GM23338 (cell line): ENCODE measurements around the gene RARRES2. TPM values are rescaled to one million over a fixed set of nuclear protein-coding genes. Genes with fewer than 3 reads are reported as not detected.

Experiments
- ATAC-seq: fragments of 200-7000 bp; cut with Tn5 transposase; 3 replicates; pipeline ENCODE4 v1.9.1; 2020
- DNase-seq: peaks from one replicate; pipeline ENCODE4 v3.0.0-alpha.2; 2015; ENCODE audit warnings: low spot score
- H2AFZ ChIP-seq: fragments of 200-600 bp; sonication (generic); 2 replicates; pipeline ENCODE4 v1.8.0; 2016; ENCODE audit warnings: antibody characterized with exemption, mild to moderate bottlenecking, moderate library complexity
- H3F3A ChIP-seq: fragments of 200-600 bp; sonication (generic); replicated peaks from 2 replicates; pipeline ENCODE4 v1.8.0; 2017; ENCODE audit warnings: antibody characterized with exemption, mixed run types, low read depth
- H3K27ac ChIP-seq: fragments of 200-600 bp; sonication (generic); 2 replicates; pipeline ENCODE4 v1.6.1; 2016; ENCODE audit warnings: low read depth
- H3K27me3 ChIP-seq: fragments of 200-600 bp; sonication (generic); 2 replicates; pipeline ENCODE4 v1.8.0; 2016; ENCODE audit warnings: mild to moderate bottlenecking, mixed run types, moderate library complexity; ENCODE audit not compliant: insufficient read depth
- H3K36me3 ChIP-seq: fragments of 200-600 bp; sonication (generic); 2 replicates; pipeline ENCODE4 v1.8.0; 2016; ENCODE audit warnings: mild to moderate bottlenecking; ENCODE audit not compliant: insufficient read depth
- H3K4me1 ChIP-seq: fragments of 200-600 bp; sonication (generic); 2 replicates; pipeline ENCODE4 v1.8.0; 2016; ENCODE audit warnings: mild to moderate bottlenecking, moderate library complexity; ENCODE audit not compliant: insufficient read depth
- H3K4me2 ChIP-seq: fragments of 200-600 bp; sonication (generic); 2 replicates; pipeline ENCODE4 v1.7.1; 2017; ENCODE audit warnings: mixed run types
- H3K4me3 ChIP-seq: fragments of 200-600 bp; sonication (generic); 2 replicates; pipeline ENCODE4 v1.6.1; 2016; ENCODE audit warnings: mixed run types
- H3K79me2 ChIP-seq: fragments of 200-600 bp; sonication (generic); replicated peaks from 2 replicates; pipeline ENCODE4 v1.8.0; 2017; ENCODE audit warnings: mild to moderate bottlenecking; ENCODE audit not compliant: insufficient read depth
- H3K9me2 ChIP-seq: fragments of 200-600 bp; sonication (generic); 2 replicates; pipeline ENCODE4 v1.8.0; 2017; ENCODE audit not compliant: insufficient read depth
- H4K20me1 ChIP-seq: fragments of 200-600 bp; sonication (generic); replicated peaks from 2 replicates; pipeline ENCODE4 v1.8.0; 2017; ENCODE audit warnings: mild to moderate bottlenecking; ENCODE audit not compliant: insufficient read depth
- H3K27ac Mint-ChIP-seq: 2 replicates; pipeline ENCODE4 v1.8.0; 2020; ENCODE audit warnings: inconsistent platforms, mild to moderate bottlenecking, moderate library complexity, mixed read lengths
- H3K27me3 Mint-ChIP-seq: 3 replicates; pipeline ENCODE4 v1.8.0; 2022; ENCODE audit warnings: low read depth, mild to moderate bottlenecking, moderate library complexity, mixed read lengths, inconsistent platforms; ENCODE audit not compliant: insufficient read depth, poor library complexity
- H3K36me3 Mint-ChIP-seq: 3 replicates; pipeline ENCODE4 v1.8.0; 2021; ENCODE audit warnings: low read depth, mild to moderate bottlenecking, inconsistent platforms, moderate library complexity, mixed read lengths
- H3K4me1 Mint-ChIP-seq: 3 replicates; pipeline ENCODE4 v1.8.0; 2020; ENCODE audit warnings: mild to moderate bottlenecking, inconsistent platforms, mixed read lengths
- H3K4me3 Mint-ChIP-seq: 3 replicates; pipeline ENCODE4 v1.8.0; 2021; ENCODE audit warnings: moderate library complexity, mild to moderate bottlenecking, inconsistent platforms, mixed read lengths
- H3K9me3 Mint-ChIP-seq: 3 replicates; pipeline ENCODE4 v1.8.0; 2020; ENCODE audit warnings: moderate library complexity, mild to moderate bottlenecking, inconsistent platforms, mixed read lengths
- CREB1 ChIP-seq: fragments of 250-450 bp; sonication (Bioruptor Pico); IDR thresholded peaks from 2 replicates; pipeline ENCODE4 v1.5.0; 2020; ENCODE audit warnings: low read depth, mild to moderate bottlenecking, moderate library complexity
- CTCF ChIP-seq, 2 experiments: fragments of 200-600 bp in 1 of 2; sonication (generic) in 1 of 2; conservative IDR thresholded peaks; 2 replicates each; pipeline versions ENCODE4 v1.5.1 to v1.6.1; 2016 to 2017; ENCODE audit warnings: antibody characterized with exemption in 2 of 2, low read depth in 2 of 2, mild to moderate bottlenecking in 2 of 2, moderate library complexity in 1 of 2
- EZH2 ChIP-seq: fragments of 200-600 bp; sonication (generic); IDR thresholded peaks from one replicate; pipeline ENCODE4 v1.8.0; 2017; ENCODE audit warnings: antibody characterized with exemption, mild to moderate bottlenecking, low read depth; ENCODE audit not compliant: unreplicated experiment
- EZH2phosphoT487 ChIP-seq: fragments of 200-600 bp; sonication (generic); IDR thresholded peaks from one replicate; pipeline ENCODE4 v1.8.1; 2018; ENCODE audit warnings: antibody characterized with exemption; ENCODE audit not compliant: unreplicated experiment
- JUNB ChIP-seq: IDR thresholded peaks from one replicate; pipeline ENCODE4 v1.6.1; 2016; ENCODE audit warnings: antibody characterized with exemption; ENCODE audit not compliant: unreplicated experiment
- NANOG ChIP-seq: IDR thresholded peaks from 2 replicates; pipeline ENCODE4 v1.6.1; 2016; ENCODE audit warnings: antibody characterized with exemption, borderline replicate concordance
- POLR2AphosphoS5 ChIP-seq: IDR thresholded peaks from 2 replicates; pipeline ENCODE4 v1.6.1; 2016; ENCODE audit warnings: antibody characterized with exemption, low read depth
- REST ChIP-seq: IDR thresholded peaks from one replicate; pipeline ENCODE4 v1.6.1; 2018; ENCODE audit warnings: antibody characterized with exemption; ENCODE audit not compliant: unreplicated experiment
- STAT1 ChIP-seq: IDR thresholded peaks from one replicate; pipeline ENCODE4 v1.6.1; 2016; ENCODE audit warnings: antibody characterized with exemption; ENCODE audit not compliant: unreplicated experiment
- ZNF114 ChIP-seq: fragments of 250-450 bp; sonication (Bioruptor Pico); IDR thresholded peaks from 2 replicates; pipeline ENCODE4 v1.5.0; 2020; ENCODE audit warnings: mild to moderate bottlenecking, moderate library complexity
- ZNF331 ChIP-seq: fragments of 250-450 bp; sonication (Bioruptor Pico); IDR thresholded peaks from 2 replicates; pipeline ENCODE4 v1.5.0; 2020; ENCODE audit warnings: low read depth, mild to moderate bottlenecking, moderate library complexity
- polyA plus RNA-seq: library from polyadenylated mRNA; unstranded; fragments of >200 nt; fragmentation: Nextera tagmentation; extraction: Ambion mirVana; gene quantifications from 2 replicates; pipeline ENCODE4 v1.2.1, GENCODE V29; 2016
- total RNA-seq: library from RNA; depleted of rRNA; stranded (reverse); fragments of >200 nt; shearing (Covaris generic); gene quantifications from 2 replicates; pipeline ENCODE4 v1.2.3, GENCODE V29; 2014
- TF ChIP-seq, protein P1 (sequence below): fragments of 250-450 bp; sonication (Bioruptor Pico); IDR thresholded peaks from 2 replicates; pipeline ENCODE4 v1.5.0; 2020; ENCODE audit warnings: mild to moderate bottlenecking, moderate library complexity
- TF ChIP-seq, protein P2 (sequence below): IDR thresholded peaks from 2 replicates; pipeline ENCODE4 v1.6.1; 2016; ENCODE audit warnings: antibody characterized with exemption

Gene RARRES2
- total and polyA plus RNA-seq, 2 experiments from 2014 or later, result 169 to 314 TPM

DNA sequence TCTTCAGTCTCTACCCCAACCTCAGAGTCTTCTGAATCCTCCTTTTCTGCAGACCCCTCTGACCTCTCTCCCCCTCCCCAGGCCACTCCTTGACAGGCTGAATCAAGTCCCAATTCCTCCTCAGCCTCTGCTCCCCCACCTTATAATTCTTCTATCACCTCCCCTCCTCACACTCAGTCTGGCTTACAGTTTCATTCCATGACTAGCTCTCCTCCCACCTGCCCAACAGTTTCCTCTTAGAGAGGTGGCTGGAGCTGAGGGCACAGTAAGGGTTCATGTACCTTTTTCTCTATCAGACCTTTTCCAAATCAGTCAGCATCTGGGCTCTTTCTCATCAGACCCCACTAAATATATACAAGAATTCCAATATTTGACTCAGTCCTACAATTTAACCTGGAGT lies 32.9 kb downstream of the RARRES2 start:
- H4K20me1 ChIP-seq, result no peaks in the 10 kb centered on the region
- no peaks in the 10 kb centered on the region for H3K9me2 ChIP-seq
- no peak for DNase-seq
- 0 out of 2 replicates have a peak, but pooled peaks cover 3% of the 10 kb centered on the region for H3K27me3 ChIP-seq
- Mint-ChIP-seq H3K36me3 (peaks cover 13% of the 10 kb centered on the region), H3K4me1 (peaks cover 16% of the 10 kb centered on the region), H3K27ac (no peak overlapping the region), H3K9me3 (peaks cover 21% of the 10 kb centered on the region), H3K27me3 (peaks cover 28% of the 10 kb centered on the region), H3K4me3 (no peak overlapping the region)
- no peaks in the 10 kb centered on the region for H3K79me2 ChIP-seq
- no peak for ATAC-seq
- H2AFZ ChIP-seq, result no peak overlapping the region
- TF ChIP-seq ZNF331 (no peak), EZH2 (no peak), EZH2phosphoT487 (no peak), JUNB (no peak), STAT1 (no peak), ZNF114 (CRISPR knock-in tag) (no peak), CREB1 (CRISPR knock-in tag) (no peak), CTCF (conservative IDR thresholded peaks at IDR 0.05; ENCODE audit: low read depth in 2 of 2) (no peak), REST (no peak), POLR2AphosphoS5 (no peak), NANOG (no peak)
- TF ChIP-seq, protein P1, sequence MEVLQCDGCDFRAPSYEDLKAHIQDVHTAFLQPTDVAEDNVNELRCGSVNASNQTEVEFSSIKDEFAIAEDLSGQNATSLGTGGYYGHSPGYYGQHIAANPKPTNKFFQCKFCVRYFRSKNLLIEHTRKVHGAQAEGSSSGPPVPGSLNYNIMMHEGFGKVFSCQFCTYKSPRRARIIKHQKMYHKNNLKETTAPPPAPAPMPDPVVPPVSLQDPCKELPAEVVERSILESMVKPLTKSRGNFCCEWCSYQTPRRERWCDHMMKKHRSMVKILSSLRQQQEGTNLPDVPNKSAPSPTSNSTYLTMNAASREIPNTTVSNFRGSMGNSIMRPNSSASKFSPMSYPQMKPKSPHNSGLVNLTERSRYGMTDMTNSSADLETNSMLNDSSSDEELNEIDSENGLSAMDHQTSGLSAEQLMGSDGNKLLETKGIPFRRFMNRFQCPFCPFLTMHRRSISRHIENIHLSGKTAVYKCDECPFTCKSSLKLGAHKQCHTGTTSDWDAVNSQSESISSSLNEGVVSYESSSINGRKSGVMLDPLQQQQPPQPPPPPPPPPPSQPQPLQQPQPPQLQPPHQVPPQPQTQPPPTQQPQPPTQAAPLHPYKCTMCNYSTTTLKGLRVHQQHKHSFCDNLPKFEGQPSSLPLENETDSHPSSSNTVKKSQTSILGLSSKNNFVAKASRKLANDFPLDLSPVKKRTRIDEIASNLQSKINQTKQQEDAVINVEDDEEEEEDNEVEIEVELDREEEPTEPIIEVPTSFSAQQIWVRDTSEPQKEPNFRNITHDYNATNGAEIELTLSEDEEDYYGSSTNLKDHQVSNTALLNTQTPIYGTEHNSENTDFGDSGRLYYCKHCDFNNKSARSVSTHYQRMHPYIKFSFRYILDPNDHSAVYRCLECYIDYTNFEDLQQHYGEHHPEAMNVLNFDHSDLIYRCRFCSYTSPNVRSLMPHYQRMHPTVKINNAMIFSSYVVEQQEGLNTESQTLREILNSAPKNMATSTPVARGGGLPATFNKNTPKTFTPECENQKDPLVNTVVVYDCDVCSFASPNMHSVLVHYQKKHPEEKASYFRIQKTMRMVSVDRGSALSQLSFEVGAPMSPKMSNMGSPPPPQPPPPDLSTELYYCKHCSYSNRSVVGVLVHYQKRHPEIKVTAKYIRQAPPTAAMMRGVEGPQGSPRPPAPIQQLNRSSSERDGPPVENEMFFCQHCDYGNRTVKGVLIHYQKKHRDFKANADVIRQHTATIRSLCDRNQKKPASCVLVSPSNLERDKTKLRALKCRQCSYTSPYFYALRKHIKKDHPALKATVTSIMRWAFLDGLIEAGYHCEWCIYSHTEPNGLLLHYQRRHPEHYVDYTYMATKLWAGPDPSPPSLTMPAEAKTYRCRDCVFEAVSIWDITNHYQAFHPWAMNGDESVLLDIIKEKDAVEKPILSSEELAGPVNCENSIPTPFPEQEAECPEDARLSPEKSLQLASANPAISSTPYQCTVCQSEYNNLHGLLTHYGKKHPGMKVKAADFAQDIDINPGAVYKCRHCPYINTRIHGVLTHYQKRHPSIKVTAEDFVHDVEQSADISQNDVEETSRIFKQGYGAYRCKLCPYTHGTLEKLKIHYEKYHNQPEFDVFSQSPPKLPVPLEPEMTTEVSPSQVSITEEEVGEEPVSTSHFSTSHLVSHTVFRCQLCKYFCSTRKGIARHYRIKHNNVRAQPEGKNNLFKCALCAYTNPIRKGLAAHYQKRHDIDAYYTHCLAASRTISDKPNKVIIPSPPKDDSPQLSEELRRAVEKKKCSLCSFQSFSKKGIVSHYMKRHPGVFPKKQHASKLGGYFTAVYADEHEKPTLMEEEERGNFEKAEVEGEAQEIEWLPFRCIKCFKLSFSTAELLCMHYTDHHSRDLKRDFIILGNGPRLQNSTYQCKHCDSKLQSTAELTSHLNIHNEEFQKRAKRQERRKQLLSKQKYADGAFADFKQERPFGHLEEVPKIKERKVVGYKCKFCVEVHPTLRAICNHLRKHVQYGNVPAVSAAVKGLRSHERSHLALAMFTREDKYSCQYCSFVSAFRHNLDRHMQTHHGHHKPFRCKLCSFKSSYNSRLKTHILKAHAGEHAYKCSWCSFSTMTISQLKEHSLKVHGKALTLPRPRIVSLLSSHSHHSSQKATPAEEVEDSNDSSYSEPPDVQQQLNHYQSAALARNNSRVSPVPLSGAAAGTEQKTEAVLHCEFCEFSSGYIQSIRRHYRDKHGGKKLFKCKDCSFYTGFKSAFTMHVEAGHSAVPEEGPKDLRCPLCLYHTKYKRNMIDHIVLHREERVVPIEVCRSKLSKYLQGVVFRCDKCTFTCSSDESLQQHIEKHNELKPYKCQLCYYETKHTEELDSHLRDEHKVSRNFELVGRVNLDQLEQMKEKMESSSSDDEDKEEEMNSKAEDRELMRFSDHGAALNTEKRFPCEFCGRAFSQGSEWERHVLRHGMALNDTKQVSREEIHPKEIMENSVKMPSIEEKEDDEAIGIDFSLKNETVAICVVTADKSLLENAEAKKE (CRISPR knock-in tag), result no peak
- TF ChIP-seq, protein P2, sequence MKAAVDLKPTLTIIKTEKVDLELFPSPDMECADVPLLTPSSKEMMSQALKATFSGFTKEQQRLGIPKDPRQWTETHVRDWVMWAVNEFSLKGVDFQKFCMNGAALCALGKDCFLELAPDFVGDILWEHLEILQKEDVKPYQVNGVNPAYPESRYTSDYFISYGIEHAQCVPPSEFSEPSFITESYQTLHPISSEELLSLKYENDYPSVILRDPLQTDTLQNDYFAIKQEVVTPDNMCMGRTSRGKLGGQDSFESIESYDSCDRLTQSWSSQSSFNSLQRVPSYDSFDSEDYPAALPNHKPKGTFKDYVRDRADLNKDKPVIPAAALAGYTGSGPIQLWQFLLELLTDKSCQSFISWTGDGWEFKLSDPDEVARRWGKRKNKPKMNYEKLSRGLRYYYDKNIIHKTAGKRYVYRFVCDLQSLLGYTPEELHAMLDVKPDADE, result no peak
- H3K36me3 ChIP-seq, result no peaks in the 10 kb centered on the region
- H3K4me3 ChIP-seq, result no peak overlapping the region
- H3K27ac ChIP-seq, result no peak overlapping the region
- peaks cover 21% of the 10 kb centered on the region for H3K4me1 ChIP-seq
- no peak overlapping the region for H3K4me2 ChIP-seq
- no peaks in the 10 kb centered on the region for H3F3A ChIP-seq
